Middle frontal gyrus (tissue), 1 donor: ENCODE data around the gene CCRL2.
"Not testable (repeated sequence)": the region's sequence is repeated elsewhere in the genome, so short reads cannot be mapped to it uniquely, and the experiment has no call there.

Source experiments
- DNase-seq: peaks from one replicate; pipeline ENCODE4 v3.0.0-alpha.2; 2015; ENCODE audit warnings: low spot score; ENCODE audit errors: extremely low spot score

The CCRL2 gene

DNA sequence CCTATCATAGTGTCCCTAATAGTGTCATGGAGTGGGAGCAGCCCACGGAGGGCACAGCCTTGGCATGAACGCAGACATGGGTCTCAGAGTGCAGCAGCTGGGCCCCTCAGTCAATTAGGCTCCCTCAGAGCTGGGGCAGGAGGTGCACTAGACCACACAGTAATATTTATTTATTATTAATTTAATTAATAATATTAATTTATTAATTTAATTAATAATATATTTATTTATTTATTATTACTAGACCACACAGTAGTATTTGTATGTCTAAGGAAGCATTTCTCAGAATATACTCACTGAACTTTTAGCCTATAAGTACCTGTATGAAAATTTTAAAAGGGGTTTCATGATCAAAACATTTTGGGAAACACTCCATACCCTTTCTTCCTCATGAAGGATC lies 5.5 kb upstream of the CCRL2 start:
- DNase-seq: no peak

DNA sequence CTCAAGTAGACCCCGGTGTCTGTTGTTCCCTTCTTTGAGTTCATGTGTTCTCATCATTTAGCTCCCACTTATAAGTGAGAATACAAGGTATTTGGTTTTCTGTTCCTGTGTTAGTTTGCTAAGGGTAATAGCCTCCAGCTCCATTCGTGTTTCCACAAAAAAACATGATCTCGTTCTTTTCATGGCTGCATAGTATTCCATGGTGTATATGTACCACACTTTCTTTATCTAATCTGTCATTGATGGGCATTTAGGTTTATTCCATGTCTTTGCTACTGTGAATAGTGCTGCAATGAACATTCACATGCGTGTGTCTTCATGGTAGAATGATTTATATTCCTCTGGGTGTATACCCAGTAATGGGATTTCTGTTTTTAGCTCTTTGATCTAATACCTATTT lies 4.2 kb upstream of the CCRL2 start:
- not testable (repeated sequence) for DNase-seq

DNA sequence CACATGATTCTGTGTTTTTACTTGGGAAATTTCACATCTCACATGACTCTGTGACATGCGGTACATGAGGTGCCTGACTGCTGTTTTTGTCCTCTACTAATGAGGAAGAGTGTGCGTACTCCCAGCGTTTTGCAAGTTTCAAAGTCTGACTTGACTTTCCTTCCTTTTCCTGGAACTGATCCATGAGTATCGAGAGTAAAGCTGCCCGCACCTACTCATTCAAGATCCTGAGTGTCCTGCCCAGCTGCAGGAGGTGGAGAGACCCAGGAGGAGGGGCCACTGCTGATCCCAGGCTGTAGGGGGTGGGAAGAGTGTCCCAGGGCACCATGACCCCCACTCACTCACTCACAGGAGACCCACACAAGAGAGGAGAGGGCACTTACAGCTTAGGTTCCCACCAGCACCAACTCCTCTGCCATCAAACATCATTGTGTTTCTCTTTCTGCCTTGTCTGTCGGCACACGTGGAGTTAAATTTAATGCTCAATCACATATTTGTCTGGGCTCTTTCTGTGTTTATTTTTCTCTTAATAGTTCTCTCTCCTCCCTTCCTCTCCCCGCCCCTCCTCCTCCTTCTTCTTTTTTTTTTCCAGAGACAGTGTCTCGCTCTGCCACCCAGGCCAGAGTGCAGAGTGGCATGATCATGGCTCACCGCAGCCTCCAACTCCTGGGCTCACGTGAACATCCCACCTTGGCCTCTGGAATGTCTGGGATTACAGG lies 1.6 kb upstream of the CCRL2 start:
- no peak for DNase-seq

DNA sequence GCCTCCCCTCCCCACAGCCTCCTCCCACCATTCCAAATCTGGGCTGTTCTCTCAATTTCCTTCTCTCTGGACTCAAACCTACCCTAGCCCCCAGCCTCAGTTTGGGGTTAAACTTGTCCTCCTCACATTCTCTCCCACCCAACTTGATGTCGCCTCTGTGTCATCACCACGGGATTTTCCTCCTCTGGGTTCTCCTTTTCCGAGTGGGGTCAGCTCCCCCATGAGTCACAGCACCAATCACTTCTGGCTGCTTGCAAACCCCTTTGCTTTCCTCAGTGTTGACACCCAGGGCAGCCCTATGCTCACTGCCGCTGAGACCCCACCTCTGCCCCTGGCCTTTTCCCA lies 644 bp upstream of the CCRL2 start:
- DNase-seq: no peak

DNA sequence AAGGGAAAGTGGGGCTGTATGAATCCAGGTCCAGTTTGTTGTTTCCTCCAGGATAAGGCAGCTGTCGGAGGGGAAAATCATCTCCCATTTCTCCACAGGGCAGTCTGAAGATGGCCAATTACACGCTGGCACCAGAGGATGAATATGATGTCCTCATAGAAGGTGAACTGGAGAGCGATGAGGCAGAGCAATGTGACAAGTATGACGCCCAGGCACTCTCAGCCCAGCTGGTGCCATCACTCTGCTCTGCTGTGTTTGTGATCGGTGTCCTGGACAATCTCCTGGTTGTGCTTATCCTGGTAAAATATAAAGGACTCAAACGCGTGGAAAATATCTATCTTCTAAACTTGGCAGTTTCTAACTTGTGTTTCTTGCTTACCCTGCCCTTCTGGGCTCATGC lies 911 bp downstream of the CCRL2 start:
- DNase-seq: no peak

DNA sequence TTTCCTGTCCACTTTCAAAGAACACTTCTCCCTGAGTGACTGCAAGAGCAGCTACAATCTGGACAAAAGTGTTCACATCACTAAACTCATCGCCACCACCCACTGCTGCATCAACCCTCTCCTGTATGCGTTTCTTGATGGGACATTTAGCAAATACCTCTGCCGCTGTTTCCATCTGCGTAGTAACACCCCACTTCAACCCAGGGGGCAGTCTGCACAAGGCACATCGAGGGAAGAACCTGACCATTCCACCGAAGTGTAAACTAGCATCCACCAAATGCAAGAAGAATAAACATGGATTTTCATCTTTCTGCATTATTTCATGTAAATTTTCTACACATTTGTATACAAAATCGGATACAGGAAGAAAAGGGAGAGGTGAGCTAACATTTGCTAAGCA lies 1.8 kb downstream of the CCRL2 start:
- DNase-seq: no peak

DNA sequence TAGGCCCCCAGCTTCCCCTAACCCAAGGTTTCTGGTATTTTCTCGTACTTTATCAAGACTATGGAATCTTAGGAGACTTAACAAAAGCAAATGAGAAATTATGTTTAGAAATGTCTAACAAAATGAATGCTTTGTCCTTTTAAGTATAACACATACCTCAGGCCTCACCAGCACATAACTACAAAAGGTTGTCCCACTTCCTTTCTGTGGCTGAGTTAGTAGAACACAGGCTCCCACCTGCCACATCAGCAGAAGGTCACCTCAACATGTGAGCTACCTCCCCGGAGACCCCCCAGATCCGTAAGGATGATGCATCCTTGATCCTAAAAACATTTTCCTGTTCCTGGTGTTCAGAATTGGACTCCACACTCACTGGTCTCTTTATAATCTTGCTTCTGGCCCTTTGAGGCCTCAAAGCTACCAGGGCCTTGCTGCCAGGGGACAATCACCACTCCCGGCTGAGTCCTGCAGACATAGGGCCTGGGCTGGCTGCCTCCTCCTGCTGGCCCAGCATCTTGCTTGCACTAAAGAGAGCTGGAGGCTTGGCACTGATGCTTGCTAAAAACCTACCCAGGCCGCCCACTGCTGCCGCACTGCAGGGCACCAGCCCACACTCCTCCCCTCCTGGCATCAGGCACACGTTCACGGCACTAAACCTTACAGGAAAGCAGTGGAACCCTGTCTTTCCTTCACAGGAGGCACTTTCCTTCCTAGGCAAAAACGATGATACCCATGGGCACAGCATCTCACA lies 2.9 kb downstream of the CCRL2 start:
- no peak for DNase-seq

DNA sequence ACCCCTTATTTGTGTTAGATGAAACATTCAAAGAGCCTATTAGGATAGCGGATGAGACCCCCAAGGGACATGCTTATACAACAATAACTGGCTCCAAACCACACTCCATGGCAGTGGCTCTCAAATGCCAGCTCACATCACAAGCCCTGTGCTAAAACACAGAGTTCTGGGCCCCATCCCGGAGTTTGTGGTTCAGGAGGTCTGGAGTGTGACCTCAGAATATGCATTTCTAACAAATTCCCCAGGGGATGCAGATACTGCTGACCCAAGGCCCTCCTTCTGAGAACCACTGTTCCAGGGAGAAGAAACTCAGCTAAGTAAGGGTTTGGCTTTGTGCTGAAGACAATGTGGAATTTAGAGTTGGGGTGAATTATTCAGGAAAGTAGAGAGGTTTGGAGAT lies 3.6 kb downstream of the CCRL2 start:
- no peak for DNase-seq

DNA sequence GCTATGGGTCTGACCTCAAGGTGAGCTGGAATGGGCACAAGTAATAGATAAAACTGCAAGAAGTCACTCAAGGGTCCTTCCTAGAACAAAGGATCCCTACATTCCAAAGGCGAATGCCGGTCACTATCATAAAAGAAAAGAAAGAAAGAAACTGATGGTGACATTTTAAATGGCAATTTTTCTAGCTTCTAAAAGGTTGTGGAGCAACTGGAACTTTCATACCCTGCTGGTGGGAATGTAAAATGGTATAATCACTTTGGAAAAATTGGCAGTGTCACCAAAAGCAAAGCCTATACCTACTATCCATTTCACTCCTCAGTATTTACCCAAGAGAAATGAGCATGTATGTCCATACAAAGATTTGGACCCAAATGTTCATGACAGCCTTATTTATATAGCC lies 4.2 kb downstream of the CCRL2 start:
- DNase-seq: no peak

DNA sequence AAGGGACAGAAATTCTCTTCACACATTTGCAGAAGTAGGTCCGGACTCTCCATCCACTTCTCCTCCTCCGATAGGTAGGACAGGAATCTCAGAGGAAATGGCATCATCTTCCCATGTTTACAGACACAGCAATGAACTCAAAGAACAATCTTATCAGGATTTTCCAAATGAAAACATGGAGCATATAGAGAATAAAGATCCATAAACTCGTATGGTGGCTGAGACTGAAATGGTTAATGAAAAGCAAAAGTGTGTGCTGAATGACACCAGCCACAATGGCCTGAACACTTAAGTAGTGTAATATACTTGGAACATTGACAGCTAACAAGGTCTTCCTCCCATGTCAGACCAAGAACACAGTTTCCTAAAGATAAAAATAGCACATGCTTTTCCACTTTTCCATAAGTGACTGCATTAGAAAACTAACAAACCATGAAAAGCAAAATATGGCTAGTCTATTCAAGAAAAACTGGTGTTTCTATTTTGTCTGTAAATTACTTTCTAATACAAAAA lies 5.8 kb downstream of the CCRL2 start:
- DNase-seq: no peak

DNA sequence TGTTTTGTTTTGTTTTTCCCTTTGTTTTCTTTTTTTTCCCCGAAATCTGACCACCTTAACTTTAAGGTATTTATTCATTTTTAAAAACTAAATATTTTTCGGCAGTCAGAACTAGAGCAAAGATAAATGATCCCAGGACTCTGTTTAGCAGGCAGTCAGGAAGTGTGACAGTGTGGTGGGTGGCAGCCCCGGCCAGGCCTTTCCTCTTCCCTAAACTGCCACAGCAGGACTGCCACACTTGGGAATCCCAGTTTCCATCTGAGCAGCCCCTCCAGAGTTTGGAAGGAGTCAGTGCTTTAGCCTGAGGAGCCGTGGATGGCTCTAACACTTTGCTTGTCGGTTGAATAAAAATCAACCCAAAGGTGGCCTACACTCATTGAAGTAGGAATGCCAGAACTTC lies 6.9 kb downstream of the CCRL2 start:
- no peak for DNase-seq

DNA sequence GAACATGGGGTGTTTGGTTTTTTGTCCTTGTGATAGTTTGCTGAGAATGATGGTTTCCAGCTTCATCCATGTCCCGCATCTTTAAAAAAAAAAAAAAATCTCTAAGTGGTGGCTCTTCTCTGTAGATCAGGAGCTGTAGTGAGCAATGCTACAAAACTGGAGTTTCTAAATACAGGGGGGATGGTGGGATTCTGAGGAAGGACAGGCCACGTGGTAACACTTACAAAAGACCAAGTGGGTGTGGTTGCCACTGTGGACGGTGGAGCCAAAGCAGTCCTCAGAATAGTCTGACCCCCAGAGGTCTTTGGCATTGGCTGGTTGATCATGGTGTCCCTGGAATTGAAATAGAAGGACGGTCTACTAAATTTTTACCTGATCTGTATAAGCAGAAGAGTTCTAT lies 7.7 kb downstream of the CCRL2 start:
- DNase-seq: no peak

DNA sequence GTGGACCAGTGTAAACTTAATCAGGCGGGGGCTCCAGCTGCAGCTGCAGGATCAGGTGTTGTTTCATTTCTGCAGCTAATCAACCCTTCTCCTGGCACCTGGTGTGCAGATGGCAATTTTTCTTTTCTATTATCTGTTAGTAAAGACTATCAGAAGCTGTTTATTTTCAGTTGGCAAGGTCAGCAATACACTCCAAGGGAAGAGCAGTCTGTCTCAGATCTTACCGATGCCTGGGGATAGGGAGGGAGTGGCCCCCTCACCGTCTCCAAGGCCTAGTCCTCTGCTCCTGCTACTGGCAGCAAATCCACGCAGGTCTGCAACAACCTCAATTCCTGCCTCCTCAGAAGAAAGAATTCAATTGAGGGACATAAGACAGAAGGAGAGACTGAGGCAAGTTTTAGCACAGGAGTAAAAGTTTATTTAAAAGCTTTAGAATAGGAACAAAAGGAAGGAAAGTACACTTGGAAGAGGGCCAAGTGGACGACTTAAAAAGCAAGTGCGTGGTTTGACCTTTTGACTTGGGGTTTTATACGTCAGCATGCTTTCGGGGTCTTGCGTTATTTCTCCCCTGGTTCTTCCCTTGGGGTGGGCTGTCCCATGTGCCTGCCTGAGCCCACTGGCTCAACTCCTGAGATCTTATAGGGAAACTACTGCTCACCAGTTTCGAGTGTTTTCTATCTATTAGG lies 9.2 kb downstream of the CCRL2 start:
- no peak for DNase-seq

DNA sequence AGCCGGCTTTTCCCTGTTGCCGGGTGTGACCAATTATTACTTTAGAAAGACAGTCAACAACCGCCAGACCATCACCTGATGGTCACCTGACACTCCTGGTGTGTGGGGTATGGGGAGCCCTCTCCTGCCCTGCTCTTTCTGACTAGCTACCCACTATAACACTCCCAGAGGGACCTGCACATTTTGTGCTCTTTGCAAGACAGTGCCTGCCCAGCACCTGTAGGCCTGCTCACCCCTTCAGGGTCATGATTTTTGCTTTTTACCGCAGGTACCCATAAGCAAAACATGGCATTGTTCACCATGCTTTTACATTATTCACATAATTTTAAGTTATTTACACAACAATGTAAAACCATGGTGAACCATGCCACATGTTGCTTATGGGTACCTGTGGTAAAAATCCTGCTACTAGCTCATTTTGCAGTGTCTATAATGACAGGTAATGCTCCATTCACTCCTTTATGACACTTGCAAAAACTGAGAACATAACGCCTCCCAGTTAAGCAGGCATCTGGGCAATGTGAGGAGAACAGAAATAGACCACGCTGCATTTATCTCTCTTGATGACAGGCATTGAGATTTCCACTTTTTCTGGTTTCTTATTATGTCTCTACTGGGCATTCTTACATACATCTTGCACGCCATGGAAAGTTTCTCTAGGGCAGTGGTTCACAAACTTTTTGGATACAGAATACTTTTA lies 9.9 kb downstream of the CCRL2 start:
- DNase-seq: no peak

DNA sequence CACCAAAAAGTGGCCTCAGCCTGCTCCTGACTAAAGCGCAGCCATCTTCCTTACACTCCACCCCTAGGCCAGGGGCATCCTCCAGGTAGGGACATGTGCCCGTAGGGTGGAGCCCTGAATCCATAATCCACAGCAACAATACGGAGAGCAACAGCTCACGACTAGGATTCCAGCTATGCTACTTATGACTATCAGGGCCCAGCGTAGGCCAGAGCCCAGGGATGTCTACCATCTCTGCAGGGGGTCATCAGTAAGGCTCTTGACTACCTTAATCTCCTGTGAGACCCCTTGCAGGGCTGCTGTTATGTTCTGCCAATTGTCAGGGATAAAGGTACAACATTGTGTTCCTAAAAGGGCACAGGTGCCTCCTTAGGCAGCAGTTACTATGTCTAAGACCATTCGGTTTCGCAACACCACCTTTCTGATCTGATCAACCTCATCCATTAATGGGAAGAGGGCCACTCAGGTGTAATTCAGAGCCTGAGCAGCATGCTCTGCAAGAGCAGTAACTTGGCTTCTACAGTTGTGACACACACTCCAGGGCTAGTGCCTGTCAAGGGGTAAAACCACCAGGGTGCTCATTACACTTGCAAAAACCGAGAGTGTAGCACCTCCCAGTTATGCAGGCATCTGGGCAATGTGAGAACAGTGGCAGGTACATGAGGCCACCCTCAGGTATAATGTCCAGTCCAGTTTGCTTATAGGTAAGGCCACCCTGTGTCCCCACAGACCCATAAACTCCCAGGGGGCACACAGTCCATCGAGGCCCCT lies 11.0 kb downstream of the CCRL2 start:
- DNase-seq: no peak

DNA sequence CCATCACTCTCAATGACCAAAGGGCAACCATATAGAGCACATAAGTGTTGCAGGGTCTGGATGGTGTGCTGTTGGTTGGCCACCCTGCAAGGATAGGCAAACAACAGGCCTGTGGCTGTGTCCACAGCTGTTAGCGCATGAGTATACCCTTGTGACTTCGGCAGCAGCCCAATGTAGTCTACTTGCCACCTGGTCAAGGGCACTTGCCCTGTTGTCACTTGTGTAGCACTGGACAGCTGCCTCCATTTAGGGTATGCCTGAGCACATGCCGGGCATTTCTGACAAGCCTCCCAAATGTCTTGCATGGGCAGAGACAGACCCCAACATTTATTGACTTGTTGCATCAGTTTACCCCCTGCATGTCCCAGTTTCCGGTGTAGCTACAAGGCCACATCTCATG lies 12.8 kb downstream of the CCRL2 start:
- DNase-seq: no peak

DNA sequence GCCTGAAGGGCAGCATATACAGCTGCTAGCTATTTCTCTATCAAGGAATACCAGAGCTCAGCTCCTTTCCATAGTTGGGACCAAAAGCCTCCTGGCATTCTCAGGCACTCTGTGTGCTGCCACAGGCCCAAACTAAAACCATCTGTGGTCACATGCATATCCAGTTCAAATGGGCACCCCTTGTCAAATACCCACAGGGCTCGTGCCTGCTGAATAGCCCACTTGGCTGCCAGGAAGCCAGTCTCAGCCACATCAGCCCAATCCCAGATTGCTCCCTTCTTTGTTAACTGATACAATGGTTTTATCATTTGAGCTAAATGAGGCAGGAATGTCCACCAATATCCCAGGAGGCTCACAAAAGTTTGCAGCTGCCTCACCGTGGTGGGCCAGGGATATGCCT lies 13.9 kb downstream of the CCRL2 start:
- no peak for DNase-seq

DNA sequence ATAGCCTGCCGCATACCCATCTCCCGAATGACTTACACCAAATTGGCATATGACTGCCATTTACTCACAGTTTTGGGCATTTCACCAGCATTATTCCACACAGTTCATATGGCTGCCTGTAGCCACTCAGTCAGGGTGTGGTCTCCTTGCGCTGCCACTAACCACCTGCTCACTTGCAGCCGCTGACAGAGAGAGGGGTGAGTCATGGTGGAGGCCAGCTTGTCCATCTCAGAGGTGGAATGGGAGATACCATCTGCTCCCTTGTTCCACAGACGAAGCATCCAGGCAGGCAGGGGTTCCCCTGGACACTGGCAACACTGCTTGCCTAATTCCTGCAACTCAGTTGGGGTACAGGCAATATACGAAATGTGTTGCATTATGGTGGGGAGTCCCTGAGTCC lies 15.6 kb downstream of the CCRL2 start:
- DNase-seq: no peak

DNA sequence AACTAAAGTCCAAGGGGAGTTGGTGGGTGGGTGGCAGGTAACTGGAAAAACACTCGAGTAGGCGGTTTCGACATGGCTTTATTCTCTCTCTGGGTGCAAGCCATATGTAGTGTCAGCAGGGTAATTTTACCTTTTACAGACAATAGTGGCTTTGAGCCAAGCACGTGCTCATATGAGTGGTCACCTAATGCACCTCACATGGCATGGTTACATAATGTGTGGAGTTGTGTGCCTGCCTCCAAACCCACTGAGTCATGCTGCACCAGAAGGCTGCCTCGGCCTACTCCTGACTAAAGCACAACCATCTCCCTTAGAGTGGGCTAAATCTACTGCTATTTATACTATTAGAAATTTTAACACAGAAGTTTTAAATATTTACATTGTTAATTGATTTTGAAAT lies 16.5 kb downstream of the CCRL2 start:
- DNase-seq: no peak

DNA sequence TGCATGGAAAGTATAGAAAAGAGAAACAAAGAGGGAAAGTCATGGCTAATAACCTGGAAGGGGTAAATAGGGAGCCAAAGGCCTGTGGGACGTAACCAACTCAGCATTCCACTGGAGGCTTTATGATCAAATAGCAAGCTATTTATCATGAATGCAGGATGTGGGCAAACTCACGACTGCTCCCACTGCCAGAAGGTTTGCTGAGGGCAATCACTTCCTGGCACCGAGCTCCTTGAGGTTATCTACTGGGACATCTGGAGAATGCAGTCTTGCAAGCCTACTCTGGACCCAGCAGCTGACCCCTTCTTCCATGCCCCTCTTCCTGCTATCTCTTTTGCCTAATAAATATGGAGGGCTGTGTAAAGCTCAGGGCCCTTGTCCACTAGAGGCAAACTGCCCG lies 19.4 kb downstream of the CCRL2 start:
- not testable (repeated sequence) for DNase-seq

DNA sequence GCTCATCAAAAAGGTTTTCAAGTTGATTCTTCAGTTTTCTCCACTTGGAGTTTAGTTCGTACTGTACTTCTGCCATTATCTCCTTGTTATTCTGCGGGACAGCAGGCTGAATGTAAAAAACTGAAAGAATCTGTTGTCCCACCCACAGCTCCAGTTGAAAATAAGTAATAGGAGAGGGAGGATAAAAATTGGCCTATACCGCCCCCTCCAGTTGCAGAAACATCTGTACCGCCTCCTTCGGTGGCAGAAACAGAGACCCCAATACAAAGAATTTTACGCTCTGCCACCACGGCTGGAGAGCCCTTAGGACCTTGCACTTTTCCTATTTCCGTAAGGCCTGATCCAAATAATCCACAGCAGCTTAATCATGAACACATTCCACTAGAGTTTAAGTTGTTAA lies 20.3 kb downstream of the CCRL2 start:
- DNase-seq: not testable (repeated sequence)
